ENCODE results near the gene SGK1.

DNA sequence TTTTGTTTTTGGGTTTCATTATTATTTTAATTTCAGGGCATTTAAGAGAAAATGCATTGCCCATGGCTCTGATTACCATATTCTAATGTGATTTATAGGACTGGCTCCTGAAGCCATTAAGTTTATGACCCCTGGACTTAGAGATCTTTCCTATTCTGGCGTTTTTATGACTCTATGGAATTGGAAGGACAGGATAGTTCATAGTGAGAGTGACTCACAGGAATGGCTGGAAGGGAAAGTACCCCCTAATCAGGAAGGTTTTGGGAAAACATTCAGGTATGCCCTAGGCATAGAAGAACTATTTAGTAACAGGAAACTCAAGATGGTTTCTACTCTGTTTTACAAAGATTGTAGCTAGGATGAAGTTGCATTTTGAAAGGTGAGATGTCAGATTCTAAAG, 156.9 kb downstream of the SGK1 start:
- TF ChIP-seq GATA3 (IDR thresholded peaks at IDR 0.05; ENCODE audit: low read depth, low read length) (no peak), GATA2 (IDR thresholded peaks at IDR 0.05; ENCODE audit: low read depth, low read length) (no peak)

Data from SH-SY5Y (cell line).